Fibroblast of villous mesenchyme (primary cell): ENCODE data around the gene GAR1. TPM values are rescaled to one million over a fixed set of nuclear protein-coding genes. Genes with fewer than 3 reads are reported as not detected.

ENCODE experiments used
- DNase-seq: peaks from one replicate; pipeline ENCODE4 v3.0.0-alpha.2; 2010; ENCODE audit warnings: low read depth
- H3K4me3 ChIP-seq: 2 replicates; pipeline ENCODE4 v1.5.1; 2011; ENCODE audit warnings: low read depth, mild to moderate bottlenecking, low read length
- total RNA-seq: library from RNA; depleted of rRNA; stranded (reverse); fragments of >200 nt; gene quantifications from 2 replicates; pipeline ENCODE4 v1.2.3, GENCODE V29; 2012
- TF ChIP-seq, protein P1 (sequence below): IDR thresholded peaks from 2 replicates; pipeline ENCODE4 v1.5.1; 2012; ENCODE audit warnings: low read depth, mild to moderate bottlenecking, low read length; ENCODE audit not compliant: insufficient read depth

Gene GAR1
- total RNA-seq, 1 donor = 5.2 TPM

DNA sequence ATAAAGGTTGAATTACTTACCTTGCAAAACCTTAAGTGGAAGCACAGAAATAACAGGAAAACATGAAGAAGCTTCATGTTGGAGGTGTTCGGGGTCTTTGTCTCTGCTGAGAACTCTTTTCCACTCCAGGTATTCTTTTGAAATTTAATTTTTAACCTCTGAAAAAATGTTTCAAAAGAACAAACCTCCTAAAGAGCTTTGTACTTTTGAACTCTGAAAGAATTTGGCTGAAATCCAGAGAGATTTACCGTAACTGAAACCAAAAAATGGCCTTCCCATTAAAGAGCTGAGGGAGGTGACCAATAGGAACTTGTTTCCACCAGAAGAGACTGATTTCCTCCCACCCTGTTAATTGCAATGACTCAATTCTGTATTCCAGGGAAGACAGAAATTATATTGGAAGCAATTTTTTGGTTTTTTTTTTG lies 13.7 kb upstream of the GAR1 start, which contains the start of gene CFI:
TSS of gene CFI (minus strand) at position 105 of the 425 bp plus-strand sequence. CDS start at position 77, 28 bp downstream.
- peak; percentile 84 for DNase-seq
- H3K4me3 ChIP-seq = peak within 1 kb of the TSS; percentile 28
- TF ChIP-seq, protein P1, sequence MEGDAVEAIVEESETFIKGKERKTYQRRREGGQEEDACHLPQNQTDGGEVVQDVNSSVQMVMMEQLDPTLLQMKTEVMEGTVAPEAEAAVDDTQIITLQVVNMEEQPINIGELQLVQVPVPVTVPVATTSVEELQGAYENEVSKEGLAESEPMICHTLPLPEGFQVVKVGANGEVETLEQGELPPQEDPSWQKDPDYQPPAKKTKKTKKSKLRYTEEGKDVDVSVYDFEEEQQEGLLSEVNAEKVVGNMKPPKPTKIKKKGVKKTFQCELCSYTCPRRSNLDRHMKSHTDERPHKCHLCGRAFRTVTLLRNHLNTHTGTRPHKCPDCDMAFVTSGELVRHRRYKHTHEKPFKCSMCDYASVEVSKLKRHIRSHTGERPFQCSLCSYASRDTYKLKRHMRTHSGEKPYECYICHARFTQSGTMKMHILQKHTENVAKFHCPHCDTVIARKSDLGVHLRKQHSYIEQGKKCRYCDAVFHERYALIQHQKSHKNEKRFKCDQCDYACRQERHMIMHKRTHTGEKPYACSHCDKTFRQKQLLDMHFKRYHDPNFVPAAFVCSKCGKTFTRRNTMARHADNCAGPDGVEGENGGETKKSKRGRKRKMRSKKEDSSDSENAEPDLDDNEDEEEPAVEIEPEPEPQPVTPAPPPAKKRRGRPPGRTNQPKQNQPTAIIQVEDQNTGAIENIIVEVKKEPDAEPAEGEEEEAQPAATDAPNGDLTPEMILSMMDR = no peak

DNA sequence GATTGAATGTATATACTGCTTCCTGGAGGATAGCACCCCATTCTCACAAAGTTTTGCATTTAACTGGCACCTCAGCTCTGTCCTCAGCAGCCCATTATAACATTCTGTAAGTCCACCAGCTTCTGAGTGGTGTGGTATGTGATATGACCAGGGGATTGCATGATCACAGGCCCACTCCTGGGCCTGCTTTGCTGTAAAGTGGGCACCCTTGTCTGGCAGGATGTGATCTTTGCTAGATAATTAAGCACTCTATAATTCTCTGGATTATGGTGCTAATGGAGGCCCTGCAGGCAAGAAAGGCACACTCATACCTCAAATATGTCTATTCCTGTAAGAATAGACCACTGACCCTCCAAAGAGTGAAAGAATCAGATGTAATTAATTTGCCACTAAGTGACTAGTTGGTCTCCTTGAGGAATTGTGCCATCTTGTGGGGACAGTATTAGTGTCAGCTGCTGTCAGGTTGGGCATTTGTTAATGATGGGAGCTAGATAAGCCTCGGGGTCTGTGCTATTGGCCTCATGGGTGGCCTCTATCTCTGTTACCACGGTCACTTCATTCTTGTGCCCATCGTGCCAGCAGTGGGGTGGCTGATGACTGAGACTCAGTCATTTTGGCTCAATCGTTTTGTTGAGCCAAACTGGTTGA lies 11.5 kb upstream of the GAR1 start:
- TF ChIP-seq, protein P1 = peak; percentile 36
- DNase-seq = peak; percentile 44
- H3K4me3 ChIP-seq = no peak overlapping the region

DNA sequence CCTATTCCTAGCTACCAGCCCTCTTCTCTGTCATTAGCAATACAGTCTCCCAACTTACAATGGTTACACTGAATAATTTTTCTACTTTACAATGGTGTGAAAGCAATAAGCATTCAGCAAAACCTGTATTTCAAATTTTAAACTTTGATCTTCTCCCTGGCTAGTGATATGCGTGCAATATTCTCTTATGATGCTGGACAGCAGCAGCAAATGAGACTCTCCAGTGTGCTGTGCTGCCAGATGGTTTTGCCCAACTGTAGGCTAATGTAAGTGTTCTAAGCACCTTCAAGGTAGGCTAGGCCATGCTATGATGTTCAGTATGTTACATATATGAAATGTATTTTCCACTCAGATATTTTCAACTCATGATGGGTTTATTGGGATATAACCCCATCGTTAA lies 5.9 kb upstream of the GAR1 start:
- H3K4me3 ChIP-seq = no peak overlapping the region
- TF ChIP-seq, protein P1 = no peak
- no peak for DNase-seq

DNA sequence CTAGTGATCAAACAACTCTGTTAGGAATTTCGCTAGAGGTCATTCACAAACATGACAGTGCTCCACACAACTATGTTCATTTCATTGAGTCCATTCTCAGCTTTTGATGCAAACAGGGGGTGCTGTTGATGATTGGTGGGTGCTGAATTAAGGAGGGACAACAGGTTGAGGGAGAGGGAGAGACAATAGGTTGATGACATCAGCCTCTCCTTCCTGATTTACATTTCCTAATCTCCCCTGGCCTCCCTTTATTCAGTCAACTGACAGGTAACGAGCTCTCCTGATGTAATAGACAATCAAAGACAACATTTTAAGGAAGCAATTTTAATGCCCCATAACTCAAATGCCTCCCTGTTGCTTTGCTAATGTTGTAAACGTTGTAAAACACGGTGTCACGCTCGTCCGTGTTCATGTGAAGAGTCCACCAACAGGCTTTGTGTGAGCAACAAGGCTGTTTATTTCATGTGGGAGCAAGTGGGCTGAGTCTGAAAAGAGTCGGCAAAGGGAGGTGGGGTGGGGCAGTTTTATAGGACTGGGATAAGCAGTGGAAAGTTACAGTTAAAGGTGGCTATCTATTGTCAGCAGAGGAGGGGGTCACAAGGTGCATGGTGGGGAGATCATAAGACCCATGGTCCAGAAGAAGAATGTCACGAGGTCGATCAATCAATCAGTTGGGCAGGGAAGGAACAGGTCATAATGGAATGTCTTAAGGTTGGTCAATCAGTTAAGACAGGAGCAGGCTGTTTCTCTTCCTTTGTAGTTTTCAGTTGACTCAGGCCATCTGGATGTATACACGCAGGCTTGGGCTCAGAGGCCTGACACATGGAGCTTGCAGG lies 4.8 kb upstream of the GAR1 start:
- TF ChIP-seq, protein P1 = no peak
- H3K4me3 ChIP-seq = no peak overlapping the region
- DNase-seq = no peak

DNA sequence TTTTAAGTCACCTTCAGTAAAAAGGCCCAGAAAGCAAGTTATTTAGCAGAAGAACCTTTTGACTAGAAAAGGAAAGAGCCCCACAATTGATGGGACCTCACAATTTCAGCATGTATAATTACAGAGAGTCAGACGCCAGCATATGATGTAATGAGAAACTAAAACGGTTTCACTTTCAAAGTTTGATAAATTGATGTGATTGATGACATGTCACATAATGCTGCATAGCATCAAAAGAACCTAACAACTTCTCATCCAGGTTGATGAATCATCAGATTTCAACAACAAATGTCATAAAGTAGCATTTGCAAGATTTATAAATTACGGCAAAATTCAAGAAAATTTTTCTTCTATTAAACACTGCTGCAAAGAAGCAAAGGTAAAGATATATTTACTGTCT lies 3.9 kb upstream of the GAR1 start:
- TF ChIP-seq, protein P1 = no peak
- H3K4me3 ChIP-seq = no peak overlapping the region
- DNase-seq = no peak

DNA sequence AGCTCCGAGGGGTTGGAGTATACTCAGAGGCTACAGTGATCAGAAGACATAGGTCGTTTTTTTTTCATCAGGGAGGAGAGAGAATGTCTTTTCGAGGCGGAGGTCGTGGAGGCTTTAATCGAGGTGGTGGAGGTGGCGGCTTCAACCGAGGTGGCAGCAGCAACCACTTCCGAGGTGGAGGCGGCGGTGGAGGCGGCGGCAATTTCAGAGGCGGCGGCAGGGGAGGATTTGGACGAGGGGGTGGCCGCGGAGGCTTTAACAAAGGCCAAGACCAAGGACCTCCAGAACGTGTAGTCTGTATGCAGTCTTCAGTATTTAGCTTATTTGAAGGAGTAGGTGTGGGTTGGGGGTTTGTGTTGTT lies 500 bp downstream of the GAR1 start:
- TF ChIP-seq, protein P1 = no peak
- peak overlapping the region; percentile 93 for H3K4me3 ChIP-seq
- no peak for DNase-seq
